GM19239 (cell line): ENCODE measurements around the gene SDR39U1.
"Not testable (repeated sequence)": the region's sequence is repeated elsewhere in the genome, so short reads cannot be mapped to it uniquely, and the experiment has no call there.

Experiments used
- DNase-seq: peaks from one replicate; pipeline ENCODE4 v3.0.0; 2011; ENCODE audit warnings: low spot score; ENCODE audit not compliant: insufficient read length
- FAIRE-seq: peaks from 2 replicates; lab custom pipeline; 2011; peaks lifted over from hg19 to GRCh38; lab: Jason Lieb, UNC

SDR39U1 gene

GRCh38 chr14:24450828-24451227 is 8.3 kb upstream of the SDR39U1 start:
- DNase-seq, FAIRE-seq: not testable (repeated sequence)

DNA sequence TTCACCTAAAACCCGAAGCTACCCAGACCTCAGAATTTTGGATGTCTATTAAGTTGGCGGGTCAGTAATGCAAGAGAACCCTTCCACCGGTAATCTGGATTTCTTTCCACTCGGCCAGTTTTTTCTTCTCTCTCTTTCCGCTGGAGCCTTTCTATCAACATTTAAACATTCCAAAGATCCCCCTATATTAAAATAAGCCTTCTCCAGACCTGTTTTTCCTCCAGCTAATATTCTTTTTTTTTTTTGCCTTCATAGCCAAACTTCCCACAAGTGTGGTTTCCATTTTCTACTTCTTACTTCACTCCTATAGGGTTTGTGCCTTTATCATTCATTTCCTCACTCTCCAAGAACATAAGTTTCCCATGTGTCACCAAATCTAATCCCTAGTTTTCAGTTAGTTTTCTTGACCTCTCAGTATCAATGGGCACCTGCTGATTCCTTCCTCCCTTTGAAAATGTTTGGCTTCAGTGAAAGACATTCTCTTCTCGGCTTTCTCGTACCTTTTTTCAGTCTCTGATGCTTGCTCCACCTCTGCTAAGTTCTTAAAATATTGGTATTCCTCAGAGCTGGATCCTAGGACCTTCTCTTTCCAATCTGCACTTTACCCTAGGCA is 583 bp upstream of the SDR39U1 start:
- DNase-seq = no peak
- FAIRE-seq = no peak

GRCh38 chr14:24441904-24442239 is 704 bp downstream of the SDR39U1 start:
- FAIRE-seq (peak; percentile 45), DNase-seq (no peak)

DNA sequence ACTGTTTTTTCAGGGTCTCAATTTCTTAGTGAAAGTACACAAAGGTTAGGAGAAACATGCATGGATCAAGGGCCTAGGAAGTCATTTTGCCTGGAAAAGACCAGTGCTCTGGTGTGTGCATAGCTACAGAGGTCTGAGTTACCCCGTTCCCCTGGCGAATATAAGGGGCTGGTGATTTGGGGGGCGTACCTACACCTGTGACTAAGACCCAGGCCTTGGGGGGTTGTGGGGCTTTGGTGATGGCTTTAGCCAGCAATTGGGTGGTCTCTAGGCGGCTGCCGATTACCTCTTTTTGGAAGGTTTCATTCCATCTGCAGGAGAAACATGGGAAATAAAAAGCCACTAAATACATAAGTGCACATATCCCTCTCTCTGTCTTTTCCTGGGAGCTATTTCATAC is 1.1 kb downstream of the SDR39U1 start:
- FAIRE-seq (no peak), DNase-seq (no peak)

DNA sequence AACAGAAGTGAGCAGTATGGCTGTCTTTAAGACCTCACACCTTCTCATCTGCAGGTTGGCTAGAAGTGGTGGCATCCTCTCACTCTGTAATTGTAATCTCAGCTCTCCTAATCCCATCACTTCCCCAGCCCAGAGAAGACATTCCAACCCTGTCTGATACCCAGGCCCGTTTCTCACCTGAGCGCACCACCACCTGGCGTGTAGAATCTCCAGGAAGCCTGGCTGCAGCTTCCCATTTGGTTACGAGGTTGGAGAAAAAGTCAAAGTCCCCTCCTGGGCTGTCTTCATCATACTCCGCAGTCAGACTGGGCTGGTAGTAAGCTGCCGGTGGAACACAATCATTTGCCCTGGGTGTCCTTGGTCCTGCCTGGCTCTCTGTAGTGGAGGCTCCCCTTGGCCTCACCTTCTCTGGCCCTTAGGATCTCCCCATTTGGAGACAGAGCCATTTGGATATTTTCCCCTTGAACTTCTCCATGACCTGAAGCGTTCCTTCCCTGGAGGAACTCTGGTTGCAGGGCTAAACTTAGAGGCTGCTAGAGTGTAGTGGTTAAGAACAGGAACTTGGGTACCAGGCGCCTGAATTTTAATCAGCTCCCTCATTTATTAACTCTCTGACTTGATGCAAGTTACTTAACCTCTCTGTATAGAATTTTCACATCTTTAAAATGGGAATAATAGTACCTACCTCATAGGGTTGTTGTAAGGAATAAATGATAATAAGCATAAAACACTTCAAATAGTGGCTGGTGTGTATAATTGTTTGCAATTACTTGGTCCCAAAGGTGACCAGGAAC is 1.8 kb downstream of the SDR39U1 start:
- DNase-seq = no peak
- FAIRE-seq = no peak

DNA sequence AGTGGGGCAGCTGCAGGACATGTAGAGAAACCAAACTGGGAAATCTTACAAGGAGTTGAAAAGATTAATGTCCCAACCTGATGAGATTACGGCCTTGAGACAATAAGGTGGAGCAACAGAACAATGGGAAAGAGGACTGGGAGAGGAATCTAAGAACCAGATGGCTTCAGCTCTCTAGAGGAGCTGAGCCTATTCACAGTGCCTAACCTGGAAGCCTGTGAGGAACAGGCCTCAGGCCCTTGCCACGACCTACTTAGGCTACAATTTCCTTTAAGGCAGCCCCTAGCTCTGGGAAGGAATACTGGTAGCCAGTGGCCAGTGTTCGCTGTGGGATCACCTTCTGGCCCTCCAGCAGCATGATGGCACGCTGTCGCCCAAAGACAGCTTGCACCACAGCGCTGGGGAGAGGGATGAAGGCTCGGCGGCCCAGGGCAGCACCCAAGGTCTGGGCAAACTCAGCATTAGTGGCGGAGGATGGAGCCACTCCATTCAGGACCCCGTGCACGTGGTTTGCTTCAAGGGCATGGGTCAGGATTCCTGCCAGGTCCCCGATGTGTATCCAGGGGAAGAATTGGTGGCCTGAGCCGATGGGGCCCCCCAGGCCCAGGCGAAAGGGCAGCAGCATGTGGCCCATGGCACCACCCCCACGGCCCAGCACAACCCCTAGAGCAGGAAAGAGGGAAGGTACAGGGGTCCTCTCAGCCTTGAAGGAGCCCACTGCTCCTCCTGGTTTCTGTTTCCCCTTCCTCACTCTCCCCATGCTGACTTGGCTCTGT is 2.6 kb downstream of the SDR39U1 start:
- DNase-seq (no peak), FAIRE-seq (no peak)

DNA sequence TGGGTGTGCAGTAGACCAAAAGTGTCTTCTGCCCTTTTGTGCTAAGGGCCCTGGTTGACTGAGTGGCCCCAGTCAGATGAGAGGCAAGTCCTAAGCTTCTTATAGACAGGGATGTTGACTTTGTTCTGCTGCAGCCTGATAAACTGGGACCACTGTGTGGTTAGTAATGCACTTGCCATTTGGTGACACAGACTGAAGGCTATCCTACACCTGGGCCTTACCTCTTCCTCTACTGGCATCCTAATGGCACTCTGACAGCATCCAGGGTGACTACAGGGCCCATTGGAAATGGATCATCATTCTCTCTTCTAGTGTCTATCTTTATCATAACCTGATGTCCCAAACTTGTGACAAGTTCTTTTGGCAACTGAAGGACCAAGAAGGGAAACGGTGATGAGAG is 3.3 kb downstream of the SDR39U1 start:
- FAIRE-seq (no peak), DNase-seq (no peak)

DNA sequence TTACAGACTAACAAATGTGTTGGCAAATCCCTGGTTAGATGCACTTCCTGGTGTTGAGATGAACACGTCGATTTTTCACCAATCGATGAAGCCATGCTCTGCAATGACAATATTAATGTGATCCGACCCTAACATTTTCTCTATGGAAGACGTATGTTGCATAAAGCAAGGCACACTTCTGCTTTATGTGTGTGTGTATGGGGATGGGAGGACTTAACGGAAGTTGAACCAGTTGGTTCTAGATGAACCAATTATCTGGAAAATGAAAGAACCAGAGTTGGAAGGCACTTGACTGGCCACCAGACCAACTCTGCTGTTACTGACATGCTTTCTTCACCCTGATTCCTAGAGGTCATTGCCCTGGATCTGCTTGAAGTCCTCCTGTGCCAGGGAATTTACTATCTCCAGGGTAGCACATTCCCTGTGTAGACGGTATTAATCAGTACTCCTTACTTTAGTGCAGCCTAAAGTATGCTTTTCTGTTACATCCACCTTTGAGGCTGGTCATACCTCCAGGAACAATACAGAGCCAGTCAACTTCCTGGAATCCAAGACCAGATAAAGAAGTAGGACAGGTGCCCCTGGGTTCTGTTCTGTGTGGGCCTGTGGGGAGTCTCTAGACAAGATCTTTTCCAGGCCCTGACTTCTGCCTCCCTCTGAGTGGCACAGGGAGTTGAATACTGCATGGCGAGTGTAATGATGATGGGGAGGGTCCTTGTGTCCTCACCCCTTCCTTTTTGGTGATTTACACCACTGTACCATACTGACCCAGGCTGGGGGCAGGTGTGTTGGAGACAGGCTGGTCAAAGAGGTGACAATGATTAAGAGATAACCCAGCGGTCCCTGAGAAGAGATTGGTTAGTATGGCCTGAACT is 4.1 kb downstream of the SDR39U1 start:
- FAIRE-seq (no peak), DNase-seq (no peak)

GRCh38 chr14:24437736-24438067 is 4.9 kb downstream of the SDR39U1 start:
- no peak for FAIRE-seq
- DNase-seq = no peak

DNA sequence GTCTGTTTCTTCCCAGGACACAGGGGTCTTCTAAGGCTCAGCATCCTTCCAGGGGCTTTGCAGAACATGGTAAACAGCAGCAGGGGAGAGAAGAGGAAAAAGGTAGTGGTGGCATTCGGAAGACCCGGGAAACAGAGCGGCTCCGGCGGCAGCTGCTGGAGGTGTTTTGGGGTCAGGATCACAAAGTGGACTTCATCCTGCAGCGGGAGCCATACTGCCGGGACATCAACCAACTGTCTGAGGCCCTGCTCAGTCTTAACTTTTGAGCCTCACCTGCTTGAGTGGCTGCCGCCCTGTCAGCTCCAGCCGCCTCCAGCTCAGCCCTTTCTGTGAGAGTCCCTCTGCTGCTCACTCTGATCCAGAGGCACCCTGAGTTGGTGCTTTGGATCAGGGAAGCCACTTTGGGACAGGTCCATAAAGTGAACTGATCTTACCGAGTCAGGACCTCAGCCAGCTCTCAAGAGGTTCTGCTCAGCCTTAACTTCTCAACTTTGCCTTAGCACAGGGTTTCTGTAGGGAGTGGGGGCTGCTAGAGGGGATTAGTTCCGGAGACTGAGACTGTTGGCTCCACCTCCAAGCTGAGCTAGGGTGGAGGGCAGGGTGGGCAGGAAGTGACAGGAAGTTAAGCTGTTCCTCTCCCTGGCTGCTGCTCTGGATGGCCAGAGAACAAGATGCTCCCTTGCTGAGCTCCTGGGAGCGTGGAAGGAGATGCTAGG is 5.4 kb downstream of the SDR39U1 start:
- no peak for FAIRE-seq
- no peak for DNase-seq

GRCh38 chr14:24436355-24437019 is 6.1 kb downstream of the SDR39U1 start:
- no peak for DNase-seq
- FAIRE-seq = no peak

GRCh38 chr14:24435998-24436354 is 6.6 kb downstream of the SDR39U1 start:
- FAIRE-seq = no peak

DNA sequence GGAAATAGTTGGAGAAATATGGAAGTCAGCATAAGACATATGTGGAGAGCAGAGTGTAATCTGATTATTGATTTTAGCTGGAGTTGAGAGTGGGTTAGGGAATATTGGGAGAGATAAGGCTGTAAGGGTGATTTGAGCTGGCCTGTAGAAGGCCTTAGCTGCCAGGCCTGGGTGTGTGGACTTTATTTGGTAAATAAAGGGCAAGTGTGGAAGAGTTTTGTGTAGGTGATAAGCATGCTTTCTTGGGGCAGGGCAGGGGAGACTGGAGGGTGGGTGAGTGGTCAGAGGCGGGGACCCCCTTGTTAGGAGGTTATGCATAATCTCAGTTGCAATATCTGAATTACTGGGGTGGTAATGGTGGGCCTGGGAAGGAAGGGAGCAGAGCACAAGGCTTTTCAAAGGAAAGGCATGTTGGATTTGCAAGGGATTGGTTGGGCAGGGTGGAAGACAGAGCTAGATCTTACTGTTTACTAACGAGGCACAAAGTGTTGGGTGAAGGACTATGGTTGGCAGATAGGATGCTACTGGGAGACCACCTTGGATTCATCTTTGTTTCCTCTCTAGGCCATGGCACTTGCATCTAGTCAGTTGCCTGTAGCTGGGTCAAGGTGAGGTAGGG is 7.3 kb downstream of the SDR39U1 start:
- no peak for DNase-seq
- no peak for FAIRE-seq

More at GRCh38 chr14:24435998-24436354, 6.6 kb downstream of the SDR39U1 start:
- DNase-seq = no peak

DNA sequence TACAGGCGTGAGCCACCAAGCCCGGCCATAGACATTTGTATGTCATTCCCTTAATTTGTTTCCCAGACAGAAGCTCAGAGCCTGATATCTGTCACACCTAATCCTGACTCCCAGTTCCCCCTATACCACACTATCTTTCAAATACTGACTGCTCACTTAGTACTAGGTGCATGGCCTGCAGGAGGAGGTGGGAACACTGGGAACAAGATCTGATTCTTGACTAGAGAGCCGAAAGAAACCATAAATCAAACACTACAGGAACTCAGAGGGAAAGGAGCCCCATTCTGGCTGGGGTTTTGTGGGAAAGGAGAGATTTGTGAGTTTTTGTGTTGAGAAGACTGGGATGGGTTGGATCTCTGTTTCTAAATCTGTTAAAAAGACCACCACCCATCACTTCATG is 7.9 kb downstream of the SDR39U1 start:
- no peak for FAIRE-seq
- DNase-seq = no peak

DNA sequence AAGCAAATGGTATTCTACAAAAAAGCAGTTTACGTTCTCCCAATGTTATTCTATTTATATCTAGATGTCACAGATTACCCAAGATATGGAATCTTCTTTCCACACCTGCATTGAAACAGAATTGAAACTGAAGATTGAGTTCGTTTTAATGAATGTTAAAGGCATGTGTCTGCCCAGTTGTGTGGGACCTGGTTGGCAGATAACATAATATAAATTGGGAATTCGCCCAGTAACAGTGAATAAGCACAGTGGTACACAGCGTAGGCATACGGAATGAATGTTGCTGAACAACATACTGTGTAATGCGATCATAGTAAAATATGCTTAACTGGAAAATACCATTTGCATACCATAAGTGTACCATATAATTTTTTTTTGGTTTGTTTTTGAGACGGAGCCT is 8.5 kb downstream of the SDR39U1 start:
- FAIRE-seq (no peak), DNase-seq (no peak)

DNA sequence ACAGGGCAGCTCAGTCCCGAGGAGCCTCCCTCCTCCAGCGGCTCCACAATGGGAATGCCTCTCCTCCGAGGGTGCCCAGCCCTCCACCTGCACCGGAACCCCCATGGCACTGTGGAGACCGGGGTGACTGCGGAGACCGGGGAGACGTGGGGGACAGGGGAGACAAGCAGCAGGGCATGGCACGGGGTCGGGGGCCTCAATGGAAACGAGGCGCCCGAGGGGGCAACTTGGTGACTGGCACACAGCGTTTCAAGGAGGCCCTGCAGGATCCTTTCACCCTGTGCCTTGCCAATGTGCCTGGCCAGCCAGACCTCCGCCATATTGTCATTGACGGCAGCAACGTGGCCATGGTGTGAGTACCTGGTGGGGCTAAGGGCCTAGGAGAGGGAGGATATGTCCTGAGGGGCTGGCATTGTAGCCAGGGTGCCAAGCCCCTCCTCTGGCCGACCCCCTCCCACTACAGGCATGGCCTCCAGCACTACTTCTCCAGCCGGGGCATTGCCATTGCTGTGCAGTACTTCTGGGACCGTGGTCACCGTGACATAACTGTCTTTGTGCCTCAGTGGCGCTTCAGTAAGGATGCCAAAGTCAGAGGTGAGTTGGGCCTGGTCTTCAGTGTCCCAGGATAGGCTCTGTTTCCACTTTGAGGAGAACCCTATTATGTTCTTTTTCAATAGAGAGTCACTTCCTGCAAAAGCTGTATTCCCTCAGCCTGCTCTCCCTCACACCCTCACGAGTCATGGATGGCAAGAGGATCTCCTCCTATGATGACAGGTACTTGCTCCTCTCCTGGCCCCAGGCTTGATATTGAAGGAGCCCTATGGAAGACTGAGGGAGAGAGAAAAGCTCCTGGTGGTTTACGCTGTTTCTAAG is 10.1 kb downstream of the SDR39U1 start:
- no peak for DNase-seq
- no peak for FAIRE-seq

DNA sequence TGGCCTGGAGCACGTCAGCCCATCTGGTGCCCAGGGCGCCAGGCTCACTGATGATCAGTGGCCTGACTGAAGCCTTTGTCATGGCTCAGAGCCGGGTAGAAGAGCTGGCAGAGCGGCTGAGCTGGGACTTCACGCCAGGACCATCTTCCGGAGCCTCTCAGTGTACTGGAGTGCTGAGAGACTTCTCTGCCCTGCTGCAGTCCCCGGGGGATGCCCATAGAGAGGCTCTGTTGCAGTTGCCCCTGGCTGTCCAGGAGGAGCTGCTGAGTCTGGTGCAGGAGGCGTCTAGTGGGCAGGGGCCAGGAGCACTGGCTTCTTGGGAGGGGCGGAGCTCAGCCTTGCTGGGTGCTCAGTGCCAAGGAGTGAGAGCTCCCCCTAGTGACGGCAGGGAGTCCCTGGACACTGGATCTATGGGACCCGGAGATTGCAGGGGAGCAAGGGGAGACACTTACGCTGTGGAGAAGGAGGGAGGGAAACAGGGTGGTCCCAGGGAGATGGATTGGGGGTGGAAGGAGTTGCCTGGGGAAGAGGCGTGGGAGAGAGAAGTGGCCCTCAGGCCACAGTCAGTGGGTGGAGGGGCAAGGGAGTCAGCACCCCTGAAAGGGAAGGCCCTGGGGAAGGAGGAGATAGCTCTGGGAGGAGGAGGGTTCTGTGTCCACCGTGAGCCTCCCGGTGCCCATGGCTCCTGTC is 10.9 kb downstream of the SDR39U1 start:
- FAIRE-seq (peak; percentile 68), DNase-seq (peak; percentile 91)
